GM18498 (cell line): ENCODE measurements around the gene GULP1.
"Not testable (repeated sequence)": the region's sequence is repeated elsewhere in the genome, so short reads cannot be mapped to it uniquely, and the experiment has no call there.

Experiments used
- ATAC-seq: cut with Tn5 transposase; IDR thresholded peaks from one replicate; pipeline ENCODE4 v1.9.1; 2021; ENCODE audit warnings: mild to moderate bottlenecking, moderate library complexity; ENCODE audit not compliant: unreplicated experiment

Gene GULP1

GRCh38 chr2:188522517-188522916, 230.8 kb downstream of the GULP1 start:
- ATAC-seq, result no peak

GRCh38 chr2:188523919-188524318, 232.2 kb downstream of the GULP1 start:
- no peak for ATAC-seq

- ATAC-seq, result peak; percentile 78
Observed at GRCh38 chr2:188524519-188525113, 232.9 kb downstream of the GULP1 start.

GRCh38 chr2:188526701-188527100, 235.0 kb downstream of the GULP1 start:
- no peak for ATAC-seq

GRCh38 chr2:188527141-188527540, 235.5 kb downstream of the GULP1 start:
- no peak for ATAC-seq

- ATAC-seq, result no peak
Observed at GRCh38 chr2:188527581-188527993, 235.9 kb downstream of the GULP1 start.

- ATAC-seq, result no peak
Observed at GRCh38 chr2:188529710-188530109, 238.0 kb downstream of the GULP1 start.

GRCh38 chr2:188534875-188535274, 243.2 kb downstream of the GULP1 start:
- ATAC-seq, result no peak

GRCh38 chr2:188551671-188552070, 260.0 kb downstream of the GULP1 start:
- ATAC-seq, result no peak

- ATAC-seq, result no peak
Observed at GRCh38 chr2:188557081-188557480, 265.4 kb downstream of the GULP1 start.

GRCh38 chr2:188559455-188559854, 267.8 kb downstream of the GULP1 start:
- ATAC-seq, result not testable (repeated sequence)

- no peak for ATAC-seq
Observed at GRCh38 chr2:188561473-188561979, 269.9 kb downstream of the GULP1 start.

- no peak for ATAC-seq
Observed at GRCh38 chr2:188569431-188570165, 277.9 kb downstream of the GULP1 start.

- no peak for ATAC-seq
Observed at GRCh38 chr2:188570370-188570769, 278.7 kb downstream of the GULP1 start.

GRCh38 chr2:188571543-188572303, 280.0 kb downstream of the GULP1 start:
- no peak for ATAC-seq

- no peak for ATAC-seq
Observed at GRCh38 chr2:188572592-188572991, 280.9 kb downstream of the GULP1 start.

- ATAC-seq, result no peak
Observed at GRCh38 chr2:188573453-188573852, 281.8 kb downstream of the GULP1 start.

- no peak for ATAC-seq
Observed at GRCh38 chr2:188576006-188576405, 284.3 kb downstream of the GULP1 start.

GRCh38 chr2:188576651-188577050, 285.0 kb downstream of the GULP1 start:
- ATAC-seq, result no peak

- ATAC-seq, result no peak
Observed at GRCh38 chr2:188577231-188577630, 285.6 kb downstream of the GULP1 start.

GRCh38 chr2:188580738-188581137, 289.1 kb downstream of the GULP1 start:
- no peak for ATAC-seq

- no peak for ATAC-seq
Observed at GRCh38 chr2:188582211-188582610, 290.5 kb downstream of the GULP1 start.
